ENCODE measurements around the gene CALML4.
"Not testable (repeated sequence)": the region's sequence is repeated elsewhere in the genome, so short reads cannot be mapped to it uniquely, and the experiment has no call there.

The CALML4 gene

DNA sequence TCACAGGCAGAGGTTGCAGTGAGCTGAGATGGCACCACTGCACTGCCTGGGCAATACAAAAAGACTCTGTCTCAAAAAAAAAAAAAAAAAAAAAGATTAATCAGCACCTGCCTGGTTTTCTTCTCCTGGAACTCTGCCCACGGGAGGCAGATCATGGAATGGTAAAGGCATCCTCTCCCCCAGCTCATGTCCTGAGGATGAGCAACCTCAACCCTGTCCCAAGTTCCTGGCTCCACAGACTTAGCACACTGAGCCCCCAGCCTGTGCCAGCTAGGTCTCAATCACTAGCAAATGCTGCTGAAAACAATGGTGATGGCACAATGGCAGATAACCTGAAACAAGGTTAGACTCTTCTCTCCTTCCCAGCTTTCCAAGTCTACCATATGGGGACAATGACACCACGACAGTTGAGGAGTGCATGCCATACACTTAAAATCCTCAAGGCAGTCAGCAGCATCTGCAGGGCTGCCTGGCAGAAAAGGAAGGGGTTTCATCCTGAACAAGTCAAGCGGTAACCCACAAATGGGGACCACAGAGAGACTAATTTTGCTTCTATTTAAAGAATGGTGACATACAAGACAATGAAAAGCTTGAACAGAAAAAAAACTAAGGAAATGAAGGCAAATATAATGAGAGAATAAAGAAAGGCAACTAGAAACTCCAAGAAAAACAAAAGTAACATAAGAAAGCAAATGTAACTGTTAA is 19.6 kb upstream of the CALML4 start:
- peak; percentile 23 for DNase-seq

DNA sequence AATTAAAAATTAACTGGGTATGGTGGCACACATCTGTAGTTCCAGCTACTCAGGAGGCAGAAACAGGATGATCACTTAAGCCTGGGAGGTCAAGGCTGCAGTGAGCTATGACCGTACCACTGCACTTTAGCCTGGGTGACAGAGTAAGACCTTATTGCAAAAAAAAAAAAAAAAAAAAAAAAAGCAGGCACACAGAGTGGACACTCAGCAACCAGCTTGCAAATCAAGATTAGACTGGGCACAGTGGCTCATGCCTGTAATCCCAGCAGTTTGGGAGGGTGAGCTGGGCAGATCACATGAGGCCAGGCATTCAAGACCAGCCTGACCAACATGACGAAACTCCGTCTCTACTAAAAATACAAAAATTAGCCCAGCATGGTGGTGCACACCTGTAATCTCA is 19.0 kb upstream of the CALML4 start:
- DNase-seq: no peak

DNA sequence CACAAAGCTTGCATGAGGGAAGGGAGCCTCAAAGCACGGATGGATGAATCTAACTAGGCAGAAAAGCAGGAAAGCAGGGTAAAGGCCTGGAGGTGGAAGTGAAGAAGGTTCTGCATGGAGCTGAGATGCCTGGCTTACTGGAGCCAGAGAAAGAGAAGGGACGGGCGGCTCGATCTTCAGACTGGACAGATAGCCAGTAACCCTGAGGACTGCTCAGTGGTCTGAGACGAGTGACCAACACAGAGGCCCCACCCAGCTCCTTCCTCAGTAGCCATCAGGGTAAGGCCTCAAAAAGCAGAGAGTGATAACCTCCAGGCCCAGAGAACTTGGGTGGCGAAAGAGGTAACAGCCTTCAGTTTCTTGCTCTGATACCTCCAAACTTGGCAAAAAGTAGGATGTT is 18.0 kb upstream of the CALML4 start:
- DNase-seq: no peak

DNA sequence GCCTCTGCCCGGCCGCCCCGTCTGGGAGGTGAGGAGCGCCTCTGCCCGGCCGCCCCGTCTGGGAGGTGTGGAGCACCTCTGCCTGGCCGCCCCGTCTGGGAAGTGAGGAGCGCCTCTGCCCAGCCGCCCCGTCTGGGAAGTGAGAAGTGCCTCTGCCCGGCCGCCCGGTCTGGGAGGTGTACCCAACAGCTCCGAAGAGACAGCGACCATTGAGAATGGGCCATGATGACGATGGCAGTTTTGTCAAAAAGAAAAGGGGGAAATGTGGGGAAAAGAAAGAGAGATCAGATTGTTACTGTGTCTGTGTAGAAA is 17.3 kb upstream of the CALML4 start:
- DNase-seq: not testable (repeated sequence)

DNA sequence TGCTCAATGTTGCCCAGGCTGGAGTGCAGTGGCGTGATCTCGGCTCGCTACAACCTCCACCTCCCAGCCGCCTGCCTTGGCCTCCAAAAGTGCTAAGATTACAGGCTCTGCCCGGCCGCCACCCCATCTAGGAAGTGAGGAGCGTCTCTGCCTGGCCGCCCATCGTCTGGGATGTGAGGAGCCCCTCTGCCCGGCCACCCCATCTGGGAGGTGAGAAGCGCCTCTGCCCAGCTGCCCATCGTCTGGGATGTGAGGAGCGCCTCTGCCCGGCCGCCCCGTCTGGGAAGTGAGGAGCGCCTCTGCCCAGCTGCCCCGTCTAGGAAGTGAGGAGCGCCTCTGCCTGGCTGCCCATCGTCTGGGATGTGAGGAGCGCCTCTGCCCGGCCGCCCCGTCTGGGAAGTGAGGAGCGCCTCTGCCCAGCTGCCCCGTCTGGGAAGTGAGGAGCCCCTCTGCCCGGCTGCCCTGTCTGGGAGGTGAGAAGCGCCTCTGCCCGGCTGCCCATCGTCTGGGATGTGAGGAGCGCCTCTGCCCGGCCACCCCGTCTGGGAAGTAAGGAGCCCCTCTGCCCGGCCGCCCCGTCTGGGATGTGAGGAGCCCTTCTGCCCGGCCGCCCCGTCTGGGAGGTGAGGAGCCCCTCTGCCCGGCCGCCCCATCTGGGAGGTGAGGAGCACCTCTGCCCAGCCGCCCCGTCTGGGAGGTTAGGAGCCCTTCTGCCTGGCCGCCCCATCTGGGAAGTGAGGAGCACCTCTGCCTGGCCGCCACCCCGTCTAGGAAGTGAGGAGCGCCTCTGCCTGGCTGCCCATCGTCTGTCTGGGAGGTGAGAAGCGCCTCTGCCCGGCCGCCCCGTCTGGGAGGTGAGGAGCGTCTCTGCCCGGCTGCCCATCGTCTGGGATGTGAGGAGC is 16.6 kb upstream of the CALML4 start:
- not testable (repeated sequence) for DNase-seq

DNA sequence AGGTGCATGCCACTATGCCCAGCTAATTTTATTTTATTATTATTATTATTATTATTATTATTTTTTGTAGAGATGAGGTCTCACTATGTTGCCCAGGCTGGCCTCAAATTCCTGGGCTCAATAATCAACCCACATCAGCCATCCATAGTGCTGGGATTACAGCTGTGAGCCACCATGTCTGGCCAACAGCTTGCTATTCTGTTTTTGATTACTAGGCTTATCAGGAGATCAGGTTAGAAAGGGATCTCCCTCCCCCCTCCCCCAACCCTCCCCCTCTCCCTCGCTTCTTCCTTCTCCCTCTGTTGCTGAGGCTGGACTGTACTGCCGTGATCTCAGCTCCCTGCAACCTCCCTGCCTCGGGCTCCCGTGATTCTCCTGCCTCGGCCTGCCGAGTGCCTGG is 15.8 kb upstream of the CALML4 start:
- no peak for DNase-seq

DNA sequence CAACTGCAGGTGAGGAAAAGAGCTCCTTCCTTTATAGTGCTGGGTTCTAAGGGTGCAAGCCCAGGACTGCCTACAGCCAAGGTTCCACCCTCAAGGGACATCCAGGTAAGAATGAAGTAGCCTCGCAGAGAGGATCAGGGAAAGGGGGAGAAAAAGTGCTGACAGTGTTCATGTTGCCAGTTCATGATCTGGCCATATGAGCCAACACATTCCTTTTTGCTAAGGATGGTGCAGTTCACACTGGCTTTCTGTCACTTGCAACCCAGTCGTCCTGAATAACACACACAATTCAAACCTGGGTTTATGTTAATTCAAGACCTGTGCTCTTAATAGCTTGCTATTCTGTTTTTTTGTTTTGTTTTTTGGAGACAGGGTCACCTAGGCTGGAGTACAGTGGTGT is 15.4 kb upstream of the CALML4 start:
- DNase-seq: no peak

DNA sequence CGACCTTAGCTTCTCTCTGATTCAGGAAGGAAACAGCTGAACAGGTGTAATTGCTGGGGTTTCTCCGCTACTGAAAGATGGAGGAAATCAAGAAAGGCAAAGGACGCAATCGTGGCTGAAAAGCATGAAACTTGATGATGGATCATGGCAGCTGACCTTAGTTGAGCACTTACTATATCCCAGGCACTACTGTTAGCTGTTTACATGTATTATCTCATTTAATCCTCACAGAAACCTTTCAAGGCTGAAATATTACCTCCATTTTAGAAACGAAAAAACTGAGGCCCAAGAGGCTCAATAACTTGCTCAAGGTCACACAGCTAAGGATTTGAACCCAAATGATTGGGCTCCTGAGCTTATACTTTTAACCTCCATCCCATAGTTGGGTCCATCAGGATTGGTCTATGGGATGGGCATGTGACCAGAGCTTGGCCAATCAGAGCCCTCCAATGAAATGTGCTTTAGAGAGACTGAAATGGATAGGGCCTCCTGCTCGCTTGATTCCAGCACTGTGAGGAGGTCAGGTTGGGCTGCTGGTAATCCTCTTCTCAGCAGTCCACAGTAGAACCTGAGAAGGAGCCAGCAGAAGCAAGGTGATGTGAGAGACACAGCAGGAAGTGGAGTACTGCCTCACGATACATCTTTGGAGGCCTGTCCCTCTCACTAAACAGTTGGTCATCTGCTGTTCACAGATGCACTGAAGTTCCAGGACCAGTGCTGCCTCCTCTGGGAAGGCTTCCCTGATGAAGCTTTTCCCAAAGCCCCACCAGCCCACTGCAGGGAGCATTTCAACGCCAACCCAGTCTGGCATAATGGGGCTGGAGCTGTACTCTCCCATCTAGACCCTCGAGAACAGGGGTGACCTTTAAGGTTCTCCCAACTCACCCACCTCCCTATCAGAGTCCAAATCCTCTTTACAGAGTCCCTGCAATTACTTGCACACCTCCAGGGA is 14.0 kb upstream of the CALML4 start:
- DNase-seq: no peak

DNA sequence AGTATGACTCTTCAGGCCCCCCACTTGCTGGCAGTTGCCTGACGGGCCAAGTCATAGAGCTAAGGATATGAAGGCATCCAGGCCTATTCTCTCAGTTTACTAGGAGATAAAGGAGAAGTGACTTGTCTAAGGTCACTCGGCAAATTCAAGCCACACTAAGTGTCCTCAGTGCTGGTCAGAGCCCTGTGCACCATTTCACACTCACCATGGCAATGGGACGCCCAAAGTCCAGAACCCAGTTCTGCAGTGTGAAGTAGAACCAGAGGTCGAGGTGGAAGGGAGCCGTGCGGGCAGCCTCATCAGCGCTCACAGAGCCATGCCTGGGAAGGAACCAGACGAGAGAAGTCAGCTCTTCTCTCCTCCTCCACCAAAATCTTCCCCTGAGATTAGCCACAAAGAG is 13.2 kb upstream of the CALML4 start:
- no peak for DNase-seq

DNA sequence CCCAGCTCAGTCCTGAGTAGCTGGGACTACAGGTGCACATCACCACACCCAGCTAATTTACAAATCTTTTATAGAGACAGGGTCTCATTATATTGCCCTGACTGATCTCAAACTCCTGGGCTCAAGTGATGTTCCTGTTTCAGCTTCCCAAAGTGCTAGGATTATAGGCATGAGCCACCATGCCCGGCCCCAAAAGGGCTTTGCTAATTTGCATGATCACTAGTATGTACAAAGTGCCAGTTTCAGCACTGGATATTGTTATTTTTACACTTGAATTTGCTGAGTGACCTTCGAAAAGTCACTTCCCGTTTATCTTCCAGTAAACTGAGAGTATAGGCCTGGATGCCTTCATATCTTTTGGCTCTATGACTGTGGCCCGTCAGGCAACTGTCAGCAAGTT is 12.2 kb upstream of the CALML4 start:
- no peak for DNase-seq

DNA sequence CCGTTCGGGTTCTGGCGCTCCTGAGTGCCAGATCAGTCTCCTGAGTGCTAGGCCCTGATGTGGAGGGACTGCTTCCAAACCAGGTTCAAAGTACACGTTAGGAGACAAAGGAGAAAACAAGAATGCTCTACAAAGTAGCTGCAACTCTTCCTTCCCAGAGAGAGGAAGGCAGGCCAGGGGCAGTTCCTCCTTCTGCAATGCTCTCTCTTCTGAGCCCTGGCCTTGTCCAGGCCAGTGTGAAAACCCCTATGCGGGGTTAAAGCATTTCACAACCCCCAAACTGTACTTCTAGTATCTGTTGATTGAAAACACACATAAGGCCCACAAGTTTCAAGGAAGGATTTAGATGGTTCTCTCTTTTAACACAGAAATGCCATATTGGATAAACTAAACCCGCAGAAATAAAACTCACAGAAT is 9.7 kb upstream of the CALML4 start:
- no peak for DNase-seq

DNA sequence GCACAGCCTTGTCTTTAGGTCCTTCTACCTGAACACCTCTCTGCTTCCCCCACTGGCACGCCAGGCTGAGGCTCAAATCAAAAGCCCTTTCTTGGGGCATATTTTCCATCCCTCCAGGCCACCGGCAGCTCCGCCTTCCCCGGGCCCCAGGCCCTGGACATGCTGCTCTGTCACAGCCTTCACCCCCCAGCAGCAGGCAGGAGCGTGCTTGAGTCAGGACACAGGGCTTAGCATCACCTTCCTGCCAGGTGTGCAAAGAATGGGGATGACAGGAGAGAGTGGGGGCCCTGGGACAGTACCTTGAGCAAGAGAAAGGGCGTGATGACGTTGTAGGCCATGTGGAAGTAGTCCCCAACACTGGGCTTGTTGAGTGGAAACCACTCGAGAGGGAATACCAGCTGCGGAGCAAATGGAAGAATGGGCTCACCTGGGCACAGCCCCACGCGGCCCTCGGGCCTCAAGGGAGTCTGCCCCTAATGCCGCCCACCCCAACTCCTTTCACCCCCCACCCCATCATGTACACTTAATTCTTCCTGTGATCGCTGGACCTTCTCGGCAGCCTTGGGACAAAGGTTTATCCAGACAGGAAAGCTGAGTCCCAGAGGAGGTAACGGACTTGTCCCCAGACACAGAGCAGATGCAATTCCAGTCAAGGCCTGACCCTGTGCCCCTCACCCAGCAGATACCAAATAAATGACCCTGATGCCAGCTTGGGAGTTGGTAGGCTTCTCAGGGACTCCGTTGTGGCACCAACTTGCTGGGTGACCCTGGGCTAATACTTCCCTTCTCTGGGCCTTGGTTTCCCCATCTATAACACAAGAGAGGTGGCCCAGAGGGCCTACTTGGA is 9.1 kb upstream of the CALML4 start:
- DNase-seq: no peak

DNA sequence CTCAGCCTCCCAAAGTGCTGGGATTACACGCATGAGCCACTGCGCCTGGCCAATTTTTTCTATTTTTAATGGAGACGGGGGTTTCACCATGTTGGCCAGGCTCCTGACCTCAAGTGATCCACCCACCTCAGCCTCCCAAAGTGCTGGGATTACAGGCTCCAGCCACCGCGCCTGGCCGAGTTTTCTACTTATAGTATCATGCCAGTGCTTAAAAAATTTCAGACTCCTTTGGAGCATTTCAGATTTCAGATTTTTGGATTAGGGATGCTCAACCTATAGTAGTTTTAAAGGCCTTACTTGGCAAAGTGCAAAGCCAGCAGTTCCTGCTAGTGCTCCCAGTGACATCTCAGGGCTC is 8.3 kb upstream of the CALML4 start:
- DNase-seq: not testable (repeated sequence)

DNA sequence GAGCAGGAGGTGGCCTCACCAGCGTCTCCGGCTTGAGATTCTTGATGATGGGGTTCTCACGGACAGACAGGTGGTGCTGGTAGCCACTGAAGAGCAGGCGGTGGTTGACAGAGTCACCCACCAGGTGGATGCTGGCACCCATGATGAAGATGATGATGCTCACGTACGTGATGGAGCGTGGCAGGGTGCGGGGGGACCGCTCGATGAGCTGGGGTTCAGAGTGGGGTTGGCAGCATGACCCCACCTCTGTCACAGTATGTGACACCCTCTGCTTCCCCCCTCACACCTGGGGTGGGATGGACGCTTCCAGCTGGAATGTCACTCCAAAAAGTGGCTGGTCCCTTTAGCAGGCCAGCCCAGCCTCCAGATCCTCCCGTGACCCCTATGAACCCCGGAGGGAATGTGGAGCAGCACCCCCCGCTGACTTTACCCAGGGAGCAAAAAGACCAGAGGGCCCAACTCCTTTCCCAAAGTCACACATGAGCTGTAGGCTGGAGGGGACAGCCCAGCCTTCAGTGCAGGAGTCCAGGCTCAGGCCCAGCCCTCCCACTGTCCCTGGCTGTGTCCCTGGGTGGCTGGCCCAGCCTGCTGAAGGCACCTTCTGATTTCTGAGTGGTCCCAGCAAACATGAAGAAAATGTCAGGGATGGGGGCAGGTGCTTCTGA is 6.7 kb upstream of the CALML4 start:
- DNase-seq: no peak

DNA sequence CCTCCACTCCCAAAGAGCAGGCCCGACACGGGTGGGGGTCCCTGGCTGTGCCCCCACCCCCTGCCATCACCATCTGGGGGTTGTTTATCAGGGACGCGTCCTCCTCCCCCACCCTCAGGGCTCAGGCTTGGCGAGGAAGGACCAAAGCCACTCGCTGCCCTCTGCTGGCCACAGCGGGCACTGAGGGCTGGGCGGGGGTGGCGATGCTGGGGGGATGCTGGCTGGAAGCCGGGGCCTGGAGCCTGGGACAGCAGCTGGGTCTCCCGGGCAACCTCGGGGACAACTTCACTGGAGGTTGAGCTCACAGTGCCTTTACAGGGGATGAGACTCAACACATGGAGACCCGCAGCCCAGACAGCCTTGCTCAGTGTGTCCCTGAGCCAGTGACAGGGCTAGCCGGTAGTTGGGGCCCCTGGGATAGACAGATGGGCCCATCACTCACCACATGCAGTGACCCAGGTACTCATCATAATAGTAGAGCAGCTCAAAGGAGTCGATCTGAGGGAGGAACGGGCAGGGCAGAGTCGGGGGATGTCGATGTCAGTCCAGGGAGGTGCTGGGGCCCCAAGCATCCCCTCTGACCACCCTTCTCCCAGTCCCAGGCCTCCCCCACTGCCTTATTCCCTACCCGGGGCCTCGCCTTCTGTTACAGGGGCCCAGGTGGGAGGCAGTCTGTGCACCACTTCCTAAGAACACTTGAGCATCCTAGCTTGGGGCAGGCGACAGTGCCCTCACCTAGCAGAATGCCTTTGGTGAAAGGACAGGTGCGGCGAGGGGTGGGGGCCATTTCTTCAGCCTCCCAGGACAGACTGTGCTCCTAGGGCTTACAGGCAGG is 5.9 kb upstream of the CALML4 start:
- peak; percentile 47 for DNase-seq

DNA sequence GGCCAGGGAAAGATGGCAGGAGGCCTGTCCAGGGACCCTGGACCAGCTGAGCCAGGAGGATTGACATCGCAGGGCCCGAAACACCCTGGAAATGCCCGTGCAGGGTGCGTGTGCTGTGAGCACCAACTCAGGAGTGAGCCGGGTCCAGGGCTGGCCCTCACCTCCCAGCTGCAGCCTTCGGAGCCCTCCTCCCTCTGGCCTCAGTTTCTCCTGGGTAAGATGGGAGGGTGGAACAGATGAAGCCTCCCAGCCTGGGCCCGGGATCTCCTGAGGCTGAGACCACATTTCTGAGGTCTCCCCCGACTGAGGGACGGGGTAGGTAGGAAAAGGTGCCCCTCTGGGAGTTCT is 5.3 kb upstream of the CALML4 start:
- DNase-seq: no peak

DNA sequence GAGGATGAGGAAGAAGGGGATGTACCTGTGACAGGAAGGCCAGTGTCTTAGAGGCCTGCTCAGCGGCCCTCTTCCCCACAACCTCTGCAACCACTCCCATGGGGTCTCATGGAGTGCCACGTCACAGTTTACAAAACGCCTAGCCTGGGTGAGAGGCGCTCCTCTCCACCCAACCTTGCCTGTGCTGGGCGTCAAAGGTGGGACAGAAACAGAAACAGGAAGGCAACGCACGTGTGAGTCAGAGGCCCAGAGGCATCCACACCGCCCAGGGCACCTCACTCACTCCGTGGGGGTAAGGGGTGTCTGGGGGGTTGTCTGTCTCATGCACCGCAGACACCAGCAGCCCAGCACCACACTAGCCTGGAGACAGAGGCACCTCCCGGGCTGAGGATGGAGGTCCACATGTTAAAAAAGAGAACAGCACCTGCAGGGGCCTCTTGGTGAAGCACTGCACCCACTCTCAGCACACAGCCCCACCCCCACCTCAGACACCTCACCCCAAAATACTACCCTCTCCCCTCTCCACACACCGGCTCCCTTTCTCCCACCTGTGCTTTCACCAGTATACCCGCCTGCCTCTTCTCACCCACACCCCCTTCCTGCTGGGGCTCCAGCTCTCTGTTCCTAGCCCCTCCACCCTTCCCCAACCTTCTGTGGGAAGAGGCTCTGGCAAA is 4.7 kb upstream of the CALML4 start:
- DNase-seq: peak; percentile 57

DNA sequence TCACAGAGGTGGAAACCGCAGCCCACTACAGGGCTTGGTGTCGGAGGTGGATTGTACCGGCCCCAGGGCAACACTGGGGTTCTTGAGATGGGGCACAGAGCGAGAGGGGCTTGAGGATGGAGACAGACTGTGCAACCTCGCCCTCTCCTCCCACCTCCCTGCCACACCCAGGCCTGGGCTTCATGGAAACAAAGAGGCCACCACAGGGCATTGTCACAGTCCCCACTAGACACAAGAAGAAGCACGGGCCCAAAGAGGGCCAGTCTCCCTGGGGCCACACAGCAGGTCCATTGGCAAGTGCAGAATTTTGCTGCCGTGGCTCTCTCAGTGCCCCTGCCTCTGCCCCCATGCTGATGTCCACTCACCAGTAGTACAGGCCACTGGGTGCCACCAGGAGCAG is 4.1 kb upstream of the CALML4 start:
- DNase-seq: no peak

DNA sequence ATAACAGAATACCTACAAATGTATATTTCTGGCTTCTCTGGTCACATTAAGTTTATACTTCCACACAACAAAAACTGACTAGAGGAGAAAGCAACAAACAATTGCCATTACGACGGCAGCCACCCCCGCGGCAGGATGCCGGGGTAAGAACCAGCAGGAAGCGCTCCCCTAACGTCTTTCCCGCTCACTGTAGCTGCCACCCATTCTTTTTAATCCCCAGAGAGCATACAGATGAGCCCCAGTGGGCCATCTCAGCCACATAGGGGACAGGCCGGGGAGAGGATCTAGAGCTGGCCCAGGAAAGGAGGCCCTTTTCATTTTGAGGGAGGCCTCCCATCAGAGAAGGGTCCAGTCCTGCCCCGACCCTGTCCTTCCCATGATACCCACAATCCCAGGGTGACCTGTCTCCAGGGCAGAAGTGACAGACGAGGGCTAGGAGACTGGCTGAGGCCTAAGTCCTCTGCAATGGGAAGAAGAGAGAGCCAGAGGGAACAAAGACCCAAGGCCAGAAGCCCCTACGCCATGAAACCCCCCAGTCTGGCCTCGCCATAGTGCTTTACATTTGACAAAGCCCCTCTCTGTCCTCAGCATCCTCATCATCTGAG is 3.6 kb upstream of the CALML4 start:
- DNase-seq: no peak

DNA sequence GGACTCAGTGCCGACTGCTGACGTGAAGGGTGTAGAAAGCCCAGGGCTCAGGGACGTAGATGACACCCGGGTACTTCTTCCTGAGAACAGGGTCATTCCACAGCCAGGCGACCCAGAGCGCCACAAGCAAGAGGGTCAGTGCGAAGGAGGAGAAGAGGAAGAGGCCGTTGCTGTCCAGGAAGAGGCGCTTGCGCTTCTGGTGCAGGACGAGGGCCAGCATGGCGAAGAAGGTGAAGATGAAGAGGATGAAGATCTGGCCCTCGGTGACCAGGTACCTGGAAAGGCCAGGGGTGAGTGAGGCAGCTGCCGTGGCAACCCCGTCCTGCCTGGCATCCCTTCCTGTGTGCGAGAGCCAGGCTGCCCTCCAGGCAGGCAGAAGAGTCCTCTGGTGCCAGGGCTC is 3.0 kb upstream of the CALML4 start:
- no peak for DNase-seq

Data from activated CD4-positive, alpha-beta T cell treated with anti-CD3 and anti-CD28 coated beads, Interleukin-10, Interleukin-2, amounts not matched to agents 100 ng/mL and 50 ng/mL, durations not matched to agents 16 hours and 8 hours (primary cell).